Caco-2 (cell line): ENCODE data around the gene OR52E1. TPM values are rescaled to one million over a fixed set of nuclear protein-coding genes. Genes with fewer than 3 reads are reported as not detected.

Experiments
- Bru-seq: library from RNA; stranded (reverse); fragments of 400-500 nt; gene quantifications from one replicate; lab custom pipeline; 2021; lab: Mats Ljungman, UMichigan
- BruChase-seq, 2 experiments: library from RNA; stranded (reverse); fragments of 400-500 nt; gene quantifications; one replicate each; lab custom pipeline; 2021; lab: Mats Ljungman, UMichigan
- BruUV-seq: library from RNA; stranded (reverse); fragments of 400-500 nt; replicated peaks from 2 replicates; lab custom pipeline; 2021; lab: Mats Ljungman, UMichigan
- CTCF ChIA-PET: fragments of 300-600 bp; sonication (Branson Sonifier 250); formaldehyde crosslinking; loops from one replicate; lab custom pipeline; 2022; ENCODE audit warnings: antibody characterized with exemption; lab: Charles Lee
- POLR2A ChIA-PET: fragments of 300-600 bp; sonication (Branson Sonifier 250); formaldehyde crosslinking; loops from one replicate; lab custom pipeline; 2022; ENCODE audit warnings: antibody characterized with exemption; lab: Charles Lee
- DNase-seq, 2 experiments: peaks; one replicate each; pipeline versions ENCODE4 v3.0.0 to v3.0.0-alpha.2; 2020 to 2022
- H3K27me3 ChIP-seq: replicated peaks from 2 replicates; pipeline ENCODE4 v1.6.0; 2011; ENCODE audit warnings: low read length; ENCODE audit not compliant: control insufficient read depth, insufficient read depth
- H3K36me3 ChIP-seq: 2 replicates; pipeline ENCODE4 v1.5.1; 2011; ENCODE audit warnings: low read length; ENCODE audit not compliant: control insufficient read depth, insufficient read depth
- H3K4me1 ChIP-seq: fragments of 250-450 bp; sonication (Bioruptor Pico); 2 replicates; pipeline ENCODE4 v1.5.1; 2020; ENCODE audit warnings: mild to moderate bottlenecking
- H3K4me3 ChIP-seq: 2 replicates; pipeline ENCODE4 v1.5.1; 2011; ENCODE audit warnings: low read depth, mild to moderate bottlenecking, control low read depth, low read length
- H3K9me3 ChIP-seq: fragments of 250-450 bp; sonication (Bioruptor Pico); 2 replicates; pipeline ENCODE4 v1.5.1; 2020; ENCODE audit warnings: mild to moderate bottlenecking, moderate library complexity
- H3K27ac Mint-ChIP-seq: one replicate; pipeline ENCODE4 v1.8.0; 2022; ENCODE audit warnings: mixed read lengths; ENCODE audit not compliant: unreplicated experiment
- H3K27me3 Mint-ChIP-seq: one replicate; pipeline ENCODE4 v1.8.0; 2022; ENCODE audit warnings: mixed read lengths; ENCODE audit not compliant: insufficient read depth, unreplicated experiment
- H3K36me3 Mint-ChIP-seq: one replicate; pipeline ENCODE4 v1.8.0; 2022; ENCODE audit warnings: mild to moderate bottlenecking, mixed read lengths; ENCODE audit not compliant: insufficient read depth, unreplicated experiment
- H3K4me1 Mint-ChIP-seq: one replicate; pipeline ENCODE4 v1.8.0; 2022; ENCODE audit warnings: low read depth, mixed read lengths; ENCODE audit not compliant: unreplicated experiment
- H3K4me3 Mint-ChIP-seq: one replicate; pipeline ENCODE4 v1.8.0; 2022; ENCODE audit warnings: mild to moderate bottlenecking, moderate library complexity, mixed read lengths; ENCODE audit not compliant: unreplicated experiment
- H3K9me3 Mint-ChIP-seq: one replicate; pipeline ENCODE4 v1.8.0; 2022; ENCODE audit warnings: mixed read lengths; ENCODE audit not compliant: unreplicated experiment
- intact Hi-C: fragments of 100-400 bp; cut with micrococcal nuclease; formaldehyde crosslinking; loops from one replicate; pipeline ENCODE4 v1.10.0; 2022; ENCODE audit not compliant: unreplicated experiment
- long read RNA-seq: library from polyadenylated mRNA; stranded (forward); transcript quantifications from one replicate; pipeline ENCODE4 v2.0.0, GENCODE V29; 2022
- total RNA-seq: library from RNA; stranded (reverse); gene quantifications from 2 replicates; pipeline ENCODE4 v1.2.3, GENCODE V29; 2022
- TF ChIP-seq, protein P1 (sequence below), 2 experiments: fragments of 200-600 bp in 1 of 2; IDR thresholded peaks; 1 replicate in 1 of 2; 2 replicates in 1 of 2; pipeline versions ENCODE4 v1.5.1 to v1.8.0; 2011 to 2022; ENCODE audit warnings: antibody characterized with exemption in 1 of 2, control low read depth in 1 of 2, inconsistent platforms in 1 of 2, low read depth in 1 of 2, low read length in 1 of 2, mild to moderate bottlenecking in 1 of 2, moderate library complexity in 1 of 2; ENCODE audit not compliant: insufficient read depth in 1 of 2, severe bottlenecking in 1 of 2, unreplicated experiment in 1 of 2

The OR52E1 gene
- total RNA-seq (not detected in 2 replicates), Bru-seq, nascent RNA (not detected), BruChase-seq, experiment 1, labeled RNA remaining after a 2-hour chase (not detected), BruChase-seq, experiment 2, labeled RNA remaining after a 6-hour chase (not detected)
- long read RNA-seq, result 0 reads

DNA sequence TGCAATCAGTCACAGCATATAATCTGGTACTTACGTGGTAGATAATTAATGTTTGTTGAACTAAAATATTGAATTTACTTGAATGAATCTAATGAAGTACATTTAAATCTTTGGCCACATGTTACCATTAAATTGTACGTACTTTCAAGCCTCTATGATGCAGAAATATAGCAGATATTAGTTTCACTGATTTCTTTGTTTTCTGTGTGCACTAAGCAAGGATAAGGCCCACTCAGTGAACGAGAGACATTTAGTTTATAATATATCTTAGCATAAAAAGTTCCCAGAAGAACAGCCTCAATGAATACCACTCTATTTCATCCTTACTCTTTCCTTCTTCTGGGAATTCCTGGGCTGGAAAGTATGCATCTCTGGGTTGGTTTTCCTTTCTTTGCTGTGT, at the start of gene OR52E1:
OR52E1 (plus strand) TSS at position 301 of the 400 bp plus-strand sequence.
- no TSS peak for BruUV-seq
- no peaks in the 10 kb centered on the region for H3K36me3 ChIP-seq
- no peaks in the 10 kb centered on the region for H3K9me3 ChIP-seq
- Mint-ChIP-seq H3K4me3 (no peak within 1 kb of the TSS), H3K36me3 (no peaks in the 10 kb centered on the region), H3K4me1 (no peaks in the 10 kb centered on the region), H3K27ac (no peak within 1 kb of the TSS), H3K9me3 (no peaks in the 10 kb centered on the region), H3K27me3 (peaks cover 7% of the 10 kb centered on the region)
- no peak for DNase-seq
- TF ChIP-seq, protein P1, sequence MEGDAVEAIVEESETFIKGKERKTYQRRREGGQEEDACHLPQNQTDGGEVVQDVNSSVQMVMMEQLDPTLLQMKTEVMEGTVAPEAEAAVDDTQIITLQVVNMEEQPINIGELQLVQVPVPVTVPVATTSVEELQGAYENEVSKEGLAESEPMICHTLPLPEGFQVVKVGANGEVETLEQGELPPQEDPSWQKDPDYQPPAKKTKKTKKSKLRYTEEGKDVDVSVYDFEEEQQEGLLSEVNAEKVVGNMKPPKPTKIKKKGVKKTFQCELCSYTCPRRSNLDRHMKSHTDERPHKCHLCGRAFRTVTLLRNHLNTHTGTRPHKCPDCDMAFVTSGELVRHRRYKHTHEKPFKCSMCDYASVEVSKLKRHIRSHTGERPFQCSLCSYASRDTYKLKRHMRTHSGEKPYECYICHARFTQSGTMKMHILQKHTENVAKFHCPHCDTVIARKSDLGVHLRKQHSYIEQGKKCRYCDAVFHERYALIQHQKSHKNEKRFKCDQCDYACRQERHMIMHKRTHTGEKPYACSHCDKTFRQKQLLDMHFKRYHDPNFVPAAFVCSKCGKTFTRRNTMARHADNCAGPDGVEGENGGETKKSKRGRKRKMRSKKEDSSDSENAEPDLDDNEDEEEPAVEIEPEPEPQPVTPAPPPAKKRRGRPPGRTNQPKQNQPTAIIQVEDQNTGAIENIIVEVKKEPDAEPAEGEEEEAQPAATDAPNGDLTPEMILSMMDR (IDR thresholded peaks at IDR 0.05; ENCODE audit: insufficient read depth in 1 of 2, low read depth in 1 of 2, low read length in 1 of 2, severe bottlenecking in 1 of 2, unreplicated experiment in 1 of 2), result no peak
- ChIA-PET CTCF (no interaction called here), POLR2A (no interaction called here)
- no peak within 1 kb of the TSS for H3K4me3 ChIP-seq
- intact Hi-C loops, result no loop called here
- no peaks in the 10 kb centered on the region for H3K27me3 ChIP-seq
- no peaks in the 10 kb centered on the region for H3K4me1 ChIP-seq

DNA sequence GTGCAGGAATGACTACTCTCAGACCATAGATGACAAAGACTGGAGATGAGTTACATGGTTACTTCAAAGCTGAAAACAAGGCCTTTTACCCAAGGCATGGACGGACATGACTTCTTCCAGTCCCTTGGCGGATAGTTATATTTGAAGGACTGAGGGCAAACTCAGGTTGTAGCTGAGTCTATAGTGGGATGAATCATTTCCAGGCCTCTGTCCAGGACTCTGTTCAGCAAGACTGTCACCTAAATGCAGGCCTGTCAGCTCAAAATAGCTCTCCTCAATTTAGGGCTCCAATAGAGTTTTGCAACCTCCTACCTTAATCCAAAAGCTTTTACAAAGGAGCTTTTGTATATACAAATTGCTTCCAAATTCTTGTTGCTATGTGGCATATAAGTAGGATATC, 47.4 kb upstream of the OR52E1 start:
- H3K4me1 Mint-ChIP-seq, result no peaks in the 10 kb centered on the region
- Histone ChIP-seq H3K4me3 (no peak overlapping the region), H3K9me3 (peaks cover 7% of the 10 kb centered on the region), H3K36me3 (no peaks in the 10 kb centered on the region), H3K4me1 (no peaks in the 10 kb centered on the region), H3K27me3 (no peaks in the 10 kb centered on the region)
- no peak for DNase-seq
- H3K9me3 Mint-ChIP-seq, result no peaks in the 10 kb centered on the region
- CTCF ChIA-PET, result no interaction called here
- H3K27me3 Mint-ChIP-seq, result peaks cover 2% of the 10 kb centered on the region
- no peak overlapping the region for H3K4me3 Mint-ChIP-seq
- POLR2A ChIA-PET, result no interaction called here
- BruUV-seq, result no TSS peak
- intact Hi-C loops, result no loop called here
- H3K36me3 Mint-ChIP-seq, result no peaks in the 10 kb centered on the region
- no peak overlapping the region for H3K27ac Mint-ChIP-seq
- TF ChIP-seq, protein P1 (IDR thresholded peaks at IDR 0.05; ENCODE audit: insufficient read depth in 1 of 2, low read depth in 1 of 2, low read length in 1 of 2, severe bottlenecking in 1 of 2, unreplicated experiment in 1 of 2), result no peak

DNA sequence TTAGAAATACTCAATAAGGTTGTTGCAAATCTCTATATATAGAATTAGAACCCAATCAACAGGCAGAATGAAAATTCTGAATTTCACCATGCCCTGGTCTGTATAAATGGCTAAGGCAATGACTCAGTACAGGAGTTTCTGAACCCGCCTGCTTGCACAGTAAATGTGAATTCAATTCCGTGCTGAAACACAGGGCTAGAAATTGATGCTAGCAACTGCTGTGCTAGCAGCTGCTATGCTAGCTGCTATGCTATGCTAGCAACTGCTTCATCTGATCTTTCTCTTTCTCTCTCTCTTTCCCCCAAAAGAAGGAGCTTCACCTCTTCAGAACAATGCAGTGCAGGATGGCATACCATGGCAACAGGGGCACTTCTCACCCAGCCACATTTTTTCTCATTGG, 32.7 kb upstream of the OR52E1 start:
- intact Hi-C loops, result no loop called here
- TF ChIP-seq, protein P1 (IDR thresholded peaks at IDR 0.05; ENCODE audit: insufficient read depth in 1 of 2, low read depth in 1 of 2, low read length in 1 of 2, severe bottlenecking in 1 of 2, unreplicated experiment in 1 of 2), result no peak
- Mint-ChIP-seq H3K9me3 (no peaks in the 10 kb centered on the region), H3K27me3 (peaks cover 10% of the 10 kb centered on the region), H3K4me3 (no peak overlapping the region), H3K36me3 (no peaks in the 10 kb centered on the region), H3K4me1 (no peaks in the 10 kb centered on the region), H3K27ac (no peak overlapping the region)
- Histone ChIP-seq H3K36me3 (no peaks in the 10 kb centered on the region), H3K27me3 (no peaks in the 10 kb centered on the region), H3K4me1 (no peaks in the 10 kb centered on the region), H3K9me3 (no peaks in the 10 kb centered on the region), H3K4me3 (no peak overlapping the region)
- POLR2A ChIA-PET, result no interaction called here
- CTCF ChIA-PET, result no interaction called here
- no TSS peak for BruUV-seq
- DNase-seq, result no peak
